K562 (cell line): ENCODE data around the gene CRLF1. TPM values are rescaled to one million over a fixed set of nuclear protein-coding genes. Genes with fewer than 3 reads are reported as not detected.

Source experiments
- EP400 ChIP-seq: fragments of 450-650 bp; IDR thresholded peaks from 2 replicates; pipeline ENCODE4 v1.6.1; 2017; ENCODE audit warnings: antibody characterized with exemption, mild to moderate bottlenecking, moderate library complexity
- FOSL1 ChIP-seq: fragments of 200-800 bp; sonication (Bioruptor generic); conservative IDR thresholded peaks from 2 replicates; pipeline ENCODE4 v1.6.1; 2016; ENCODE audit warnings: missing genetic modification characterization, missing compliant biosample characterization
- FOXA1 ChIP-seq: fragments of 450-650 bp; IDR thresholded peaks from 2 replicates; pipeline ENCODE4 v1.6.1; 2016; ENCODE audit warnings: mild to moderate bottlenecking, borderline replicate concordance
- FOXM1 ChIP-seq, 2 experiments: fragments of 450-650 bp in 1 of 2; sonication (generic) in 1 of 2; formaldehyde crosslinking in 1 of 2; IDR thresholded peaks; 2 replicates each; pipeline versions ENCODE4 v1.6.1 to v1.9.0; 2017 to 2022; ENCODE audit warnings: low read depth in 2 of 2, mild to moderate bottlenecking in 2 of 2, missing genetic modification reagents in 1 of 2, moderate library complexity in 1 of 2
- FOXP1 ChIP-seq: sonication (generic); formaldehyde crosslinking; IDR thresholded peaks from 2 replicates; pipeline ENCODE4 v1.8.0; 2022; ENCODE audit warnings: mild to moderate bottlenecking, missing genetic modification reagents
- GABPB1 ChIP-seq: sonication (generic); formaldehyde crosslinking; IDR thresholded peaks from 2 replicates; pipeline ENCODE4 v1.8.0; 2022; ENCODE audit warnings: mild to moderate bottlenecking, missing genetic modification reagents
- HLTF ChIP-seq: fragments of 450-650 bp; IDR thresholded peaks from 2 replicates; pipeline ENCODE4 v1.6.1; 2016
- LCOR ChIP-seq: sonication (generic); formaldehyde crosslinking; IDR thresholded peaks from 2 replicates; pipeline ENCODE4 v1.8.0; 2022; ENCODE audit warnings: mild to moderate bottlenecking, missing genetic modification reagents
- MAZ ChIP-seq, 2 experiments: fragments of 450-650 bp in 1 of 2; sonication (generic) in 1 of 2; formaldehyde crosslinking; IDR thresholded peaks in 1 of 2; conservative IDR thresholded peaks in 1 of 2; 2 replicates each; pipeline versions ENCODE4 v1.4.0 to v1.5.0; 2020; ENCODE audit warnings: mild to moderate bottlenecking in 1 of 2, missing genetic modification reagents in 1 of 2
- NFE2 ChIP-seq: IDR thresholded peaks from 2 replicates; pipeline ENCODE4 v1.6.1; 2014; ENCODE audit warnings: antibody characterized with exemption, low read depth
- PHTF2 ChIP-seq: fragments of 250-450 bp; sonication (Bioruptor Pico); IDR thresholded peaks from 2 replicates; pipeline ENCODE4 v1.5.0; 2021; ENCODE audit warnings: mild to moderate bottlenecking
- POLR2AphosphoS5 ChIP-seq: IDR thresholded peaks from 2 replicates; pipeline ENCODE4 v1.6.1; 2011; ENCODE audit warnings: mild to moderate bottlenecking, low read depth, low read length, moderate library complexity; ENCODE audit not compliant: control insufficient read depth, insufficient read depth
- PTTG1 ChIP-seq: fragments of 450-650 bp; IDR thresholded peaks from 2 replicates; pipeline ENCODE4 v1.6.1; 2016; ENCODE audit warnings: low read depth, mild to moderate bottlenecking, missing genetic modification characterization, missing compliant biosample characterization
- SMC3 ChIP-seq: conservative IDR thresholded peaks from 2 replicates; pipeline ENCODE4 v1.6.1; 2011; ENCODE audit warnings: low read depth, low read length, improper control_type of control experiment; ENCODE audit not compliant: insufficient read depth
- TAL1 ChIP-seq: fragments of 450-650 bp; IDR thresholded peaks from 2 replicates; pipeline ENCODE4 v1.6.1; 2016; ENCODE audit warnings: mild to moderate bottlenecking
- TEAD1 ChIP-seq, 2 experiments: fragments of 450-650 bp in 1 of 2; sonication (generic) in 1 of 2; formaldehyde crosslinking; IDR thresholded peaks; 2 replicates each; pipeline versions ENCODE4 v1.4.0 to v1.8.0; 2020 to 2022; ENCODE audit warnings: mild to moderate bottlenecking in 2 of 2, missing genetic modification reagents in 1 of 2
- THRAP3 ChIP-seq: fragments of 450-650 bp; IDR thresholded peaks from 2 replicates; pipeline ENCODE4 v1.6.1; 2016; ENCODE audit warnings: mild to moderate bottlenecking, inconsistent platforms, borderline replicate concordance
- TSC22D4 ChIP-seq: fragments of 450-650 bp; IDR thresholded peaks from 2 replicates; pipeline ENCODE4 v1.6.1; 2016; ENCODE audit warnings: missing genetic modification characterization, missing biosample characterization, control low read depth
- WHSC1 ChIP-seq: IDR thresholded peaks from one replicate; pipeline ENCODE4 v1.6.1; 2012; ENCODE audit warnings: low read length, control low read depth, inconsistent platforms
- ZC3H8 ChIP-seq: fragments of 450-650 bp; IDR thresholded peaks from 2 replicates; pipeline ENCODE4 v1.6.1; 2017
- polyA plus RNA-seq, 8 experiments: library from polyadenylated mRNA; depleted of rRNA in 4 of 8; stranded (reverse) in 5 of 8; unstranded in 3 of 8; fragments of >200 nt; fragmentation: Nextera tagmentation in 2 of 8; fragmentation: Illumina TruSeq in 1 of 8; extraction: Ambion mirVana in 2 of 8; extraction: Trizol in 1 of 8; gene quantifications; 2 replicates each; pipeline versions ENCODE4 v1.2.1 to v1.2.3, GENCODE V29; 2011 to 2014; ENCODE audit warnings: inconsistent platforms in 1 of 8, missing spikeins in 1 of 8
- total RNA-seq, 7 experiments: library from RNA; depleted of rRNA in 6 of 7; stranded (reverse); fragments of >200 nt in 6 of 7; fragmentation: Illumina TruSeq in 2 of 7; extraction: Trizol in 2 of 7; gene quantifications; 2 replicates each; pipeline versions ENCODE4 v1.2.1 to v1.2.3, GENCODE V29; 2011 to 2021; ENCODE audit warnings: low replicate concordance in 1 of 7
- TF ChIP-seq, protein P1 (sequence below): sonication (generic); formaldehyde crosslinking; IDR thresholded peaks from 2 replicates; pipeline ENCODE4 v1.8.0; 2022; ENCODE audit warnings: missing genetic modification reagents, mild to moderate bottlenecking, borderline replicate concordance
- TF ChIP-seq, protein P2 (sequence below): conservative IDR thresholded peaks from 2 replicates; pipeline ENCODE4 v1.6.1; 2011; ENCODE audit warnings: low read depth, mild to moderate bottlenecking, low read length; ENCODE audit not compliant: control insufficient read depth

Gene CRLF1
- total and polyA plus RNA-seq, 9 of the 15 experiments (the other 6 are each of a cell fraction or from before 2014, with no cell fraction given): 0.85 to 3.6 (median 1.7) TPM

DNA sequence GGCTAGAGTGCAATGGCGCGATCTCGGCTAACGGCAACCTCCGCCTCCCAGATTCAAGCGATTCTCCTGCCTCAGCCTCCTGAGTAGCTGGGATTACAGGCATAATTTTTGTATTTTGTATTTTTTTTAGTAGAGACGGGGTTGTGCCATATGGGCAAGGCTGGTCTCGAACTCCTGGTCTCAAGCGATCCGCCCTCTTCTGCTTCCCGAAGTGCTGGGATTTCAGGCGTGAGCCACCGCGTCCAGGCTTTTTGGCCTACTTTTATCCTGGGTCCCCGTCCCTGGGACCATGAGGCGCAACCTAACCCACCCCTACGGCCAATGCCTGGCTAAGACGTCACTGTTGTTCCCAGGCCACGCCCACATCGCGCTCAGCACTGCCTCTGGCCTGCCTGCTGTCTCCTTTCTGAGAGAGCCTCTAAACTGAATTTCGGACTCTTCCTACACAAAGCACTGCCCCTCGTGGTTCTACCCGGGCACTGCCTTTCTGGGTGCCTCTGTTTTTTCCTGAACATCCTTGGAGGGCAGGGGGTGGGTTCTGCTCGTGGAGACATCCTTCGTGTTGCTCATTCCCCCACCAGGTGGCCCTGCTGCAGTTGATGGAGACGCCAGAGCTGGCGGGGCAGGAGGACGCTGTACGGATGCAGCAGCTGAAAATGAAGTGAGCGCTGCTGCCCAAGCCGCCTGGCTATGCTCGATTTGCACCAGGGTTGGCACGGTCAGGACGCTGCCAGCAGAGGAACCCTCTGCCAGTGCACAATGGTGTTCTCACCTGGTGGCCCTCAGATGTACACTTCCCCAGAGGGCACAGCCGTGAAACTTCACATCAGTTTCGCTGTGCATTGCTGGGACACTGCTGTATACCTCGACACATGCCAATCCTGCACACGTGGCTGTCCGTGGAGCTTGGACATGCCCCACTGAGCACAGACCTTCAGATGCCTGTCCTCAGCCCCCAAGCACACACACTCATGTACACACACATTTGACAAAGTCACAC lies 16.0 kb downstream of the CRLF1 start (continued):
- TF ChIP-seq, protein P1, sequence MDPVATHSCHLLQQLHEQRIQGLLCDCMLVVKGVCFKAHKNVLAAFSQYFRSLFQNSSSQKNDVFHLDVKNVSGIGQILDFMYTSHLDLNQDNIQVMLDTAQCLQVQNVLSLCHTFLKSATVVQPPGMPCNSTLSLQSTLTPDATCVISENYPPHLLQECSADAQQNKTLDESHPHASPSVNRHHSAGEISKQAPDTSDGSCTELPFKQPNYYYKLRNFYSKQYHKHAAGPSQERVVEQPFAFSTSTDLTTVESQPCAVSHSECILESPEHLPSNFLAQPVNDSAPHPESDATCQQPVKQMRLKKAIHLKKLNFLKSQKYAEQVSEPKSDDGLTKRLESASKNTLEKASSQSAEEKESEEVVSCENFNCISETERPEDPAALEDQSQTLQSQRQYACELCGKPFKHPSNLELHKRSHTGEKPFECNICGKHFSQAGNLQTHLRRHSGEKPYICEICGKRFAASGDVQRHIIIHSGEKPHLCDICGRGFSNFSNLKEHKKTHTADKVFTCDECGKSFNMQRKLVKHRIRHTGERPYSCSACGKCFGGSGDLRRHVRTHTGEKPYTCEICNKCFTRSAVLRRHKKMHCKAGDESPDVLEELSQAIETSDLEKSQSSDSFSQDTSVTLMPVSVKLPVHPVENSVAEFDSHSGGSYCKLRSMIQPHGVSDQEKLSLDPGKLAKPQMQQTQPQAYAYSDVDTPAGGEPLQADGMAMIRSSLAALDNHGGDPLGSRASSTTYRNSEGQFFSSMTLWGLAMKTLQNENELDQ (CRISPR knock-in tag): no peak
- TF ChIP-seq LCOR (CRISPR knock-in tag): no peak
- peak; percentile 45; the same call in 1 of the 2 replicates for TF ChIP-seq POLR2AphosphoS5
- TF ChIP-seq, protein P2, sequence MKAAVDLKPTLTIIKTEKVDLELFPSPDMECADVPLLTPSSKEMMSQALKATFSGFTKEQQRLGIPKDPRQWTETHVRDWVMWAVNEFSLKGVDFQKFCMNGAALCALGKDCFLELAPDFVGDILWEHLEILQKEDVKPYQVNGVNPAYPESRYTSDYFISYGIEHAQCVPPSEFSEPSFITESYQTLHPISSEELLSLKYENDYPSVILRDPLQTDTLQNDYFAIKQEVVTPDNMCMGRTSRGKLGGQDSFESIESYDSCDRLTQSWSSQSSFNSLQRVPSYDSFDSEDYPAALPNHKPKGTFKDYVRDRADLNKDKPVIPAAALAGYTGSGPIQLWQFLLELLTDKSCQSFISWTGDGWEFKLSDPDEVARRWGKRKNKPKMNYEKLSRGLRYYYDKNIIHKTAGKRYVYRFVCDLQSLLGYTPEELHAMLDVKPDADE: no peak
- TF ChIP-seq TSC22D4 (tag): no peak
- peak; percentile 16 for TF ChIP-seq EP400
- TF ChIP-seq FOXM1 (IDR thresholded peaks at IDR 0.05; ENCODE audit: low read depth): no peak; the same call in 1 of the 2 replicates
- TF ChIP-seq FOXM1 (CRISPR knock-in tag; IDR thresholded peaks at IDR 0.05; ENCODE audit: low read depth): no peak
- TF ChIP-seq FOSL1 (tag): no peak
- TF ChIP-seq FOXP1 (CRISPR knock-in tag): 0 out of 2 replicates have a peak, but pooled peaks have one; percentile 64
- no peak for TF ChIP-seq NFE2
- TF ChIP-seq FOXA1: no peak
- TF ChIP-seq HLTF: 0 out of 2 replicates have a peak, but pooled peaks have one; percentile 23
- 0 out of 2 replicates have a peak, but pooled peaks have one; percentile 38 for TF ChIP-seq SMC3
- no peak for TF ChIP-seq TAL1
- peak; percentile 26 to 61; a peak in 3 of 4 replicates for TF ChIP-seq MAZ (CRISPR knock-in tag; conservative IDR thresholded peaks at IDR 0.05 in 1 of 2, IDR thresholded peaks at IDR 0.05 in 1 of 2)
- TF ChIP-seq PTTG1 (tag): no peak
- TF ChIP-seq TEAD1 (CRISPR knock-in tag; IDR thresholded peaks at IDR 0.05): 0 out of 4 replicates have a peak, but pooled peaks of 1 of the 2 experiments have one; percentile 14
- no peak for TF ChIP-seq GABPB1 (CRISPR knock-in tag)
- no peak for TF ChIP-seq WHSC1
- no peak for TF ChIP-seq THRAP3
- TF ChIP-seq PHTF2 (CRISPR knock-in tag): no peak
- no peak for TF ChIP-seq ZC3H8
